Spleen (tissue), 7 donors: ENCODE results near the gene ARHGEF2.

Experiments
- CTCF ChIP-seq, 11 experiments: fragments of 200-600 bp in 7 of 11; fragments of 450-650 bp in 4 of 11; sonication (generic) in 4 of 11; IDR thresholded peaks in 8 of 11; conservative IDR thresholded peaks in 3 of 11; 1 replicate in 7 of 11; 2 replicates in 4 of 11; pipeline versions ENCODE4 v1.4.0 to v1.8.0; 2016 to 2021; ENCODE audit warnings: antibody characterized with exemption in 11 of 11, inconsistent platforms in 4 of 11, mild to moderate bottlenecking in 1 of 11
- POLR2A ChIP-seq, 3 donors: fragments of 450-650 bp; IDR thresholded peaks; one replicate each; pipeline ENCODE4 v1.5.1; 2017; ENCODE audit warnings: antibody characterized with exemption in 3 of 3, mild to moderate bottlenecking in 1 of 3
- POLR2AphosphoS5 ChIP-seq, 3 donors: sonication (generic); formaldehyde crosslinking; IDR thresholded peaks; one replicate each; pipeline ENCODE4 v1.5.1; 2017; ENCODE audit warnings: antibody characterized with exemption in 3 of 3
- donor health status: DM: no; HTN: no; CAD: no; lungs with moderate emphysema.
- donor health status: DM: no; HTN: no; CAD: no.
- donor health status: DM: no; HTN: no; CAD: no.

DNA sequence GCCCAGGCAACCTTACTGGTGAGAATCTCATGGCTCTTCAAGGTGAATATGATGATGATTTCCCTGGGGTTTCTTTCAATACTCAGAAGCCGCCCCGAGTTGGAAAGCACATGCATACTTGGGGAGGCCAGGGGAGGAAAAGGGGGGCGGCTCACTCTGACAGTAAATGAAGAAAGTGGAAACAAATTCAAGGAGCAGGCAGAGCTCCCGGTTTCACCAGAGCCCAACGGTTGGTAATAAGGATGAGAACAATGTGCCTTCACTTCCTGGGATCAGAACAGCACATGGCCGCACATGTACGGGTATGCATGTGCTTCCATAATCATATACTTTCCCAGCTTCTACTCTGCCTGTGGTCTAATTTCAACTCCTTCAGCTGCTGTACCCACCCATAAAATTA lies 3.8 kb upstream of the ARHGEF2 start:
- TF ChIP-seq POLR2A (IDR thresholded peaks at IDR 0.05), result no peak
- no peak for TF ChIP-seq CTCF (IDR thresholded peaks at IDR 0.05 in 8 of 11, conservative IDR thresholded peaks at IDR 0.05 in 3 of 11)
- TF ChIP-seq POLR2AphosphoS5 (IDR thresholded peaks at IDR 0.05), result no peak
